Measurements from ENCODE around the gene TBC1D22A.

DNA sequence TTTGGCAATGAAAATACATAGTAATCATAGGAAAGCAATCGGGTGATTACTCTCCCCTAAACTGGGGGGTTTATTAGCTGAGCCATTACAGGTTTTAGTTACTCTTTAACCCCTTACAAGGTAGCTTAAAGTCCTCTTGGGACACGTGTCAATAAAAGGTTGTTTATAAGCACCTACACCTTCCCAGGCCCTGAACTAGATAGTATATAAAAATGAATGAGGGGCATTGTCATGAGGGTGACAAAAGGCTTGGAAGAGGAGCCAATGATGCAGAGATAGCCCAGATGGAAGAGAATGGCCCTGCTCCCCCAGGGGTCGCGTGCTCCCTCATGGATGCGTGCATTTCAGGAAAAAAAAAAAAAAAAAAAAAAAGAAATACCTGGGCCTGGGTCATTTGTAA is 276.9 kb downstream of the TBC1D22A start:
- TF ChIP-seq, protein P1, sequence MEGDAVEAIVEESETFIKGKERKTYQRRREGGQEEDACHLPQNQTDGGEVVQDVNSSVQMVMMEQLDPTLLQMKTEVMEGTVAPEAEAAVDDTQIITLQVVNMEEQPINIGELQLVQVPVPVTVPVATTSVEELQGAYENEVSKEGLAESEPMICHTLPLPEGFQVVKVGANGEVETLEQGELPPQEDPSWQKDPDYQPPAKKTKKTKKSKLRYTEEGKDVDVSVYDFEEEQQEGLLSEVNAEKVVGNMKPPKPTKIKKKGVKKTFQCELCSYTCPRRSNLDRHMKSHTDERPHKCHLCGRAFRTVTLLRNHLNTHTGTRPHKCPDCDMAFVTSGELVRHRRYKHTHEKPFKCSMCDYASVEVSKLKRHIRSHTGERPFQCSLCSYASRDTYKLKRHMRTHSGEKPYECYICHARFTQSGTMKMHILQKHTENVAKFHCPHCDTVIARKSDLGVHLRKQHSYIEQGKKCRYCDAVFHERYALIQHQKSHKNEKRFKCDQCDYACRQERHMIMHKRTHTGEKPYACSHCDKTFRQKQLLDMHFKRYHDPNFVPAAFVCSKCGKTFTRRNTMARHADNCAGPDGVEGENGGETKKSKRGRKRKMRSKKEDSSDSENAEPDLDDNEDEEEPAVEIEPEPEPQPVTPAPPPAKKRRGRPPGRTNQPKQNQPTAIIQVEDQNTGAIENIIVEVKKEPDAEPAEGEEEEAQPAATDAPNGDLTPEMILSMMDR (IDR thresholded peaks at IDR 0.05; ENCODE audit: low read depth, low read length): no peak
- TF ChIP-seq EZH2phosphoT487 (IDR thresholded peaks at IDR 0.05; ENCODE audit: low read depth): no peak

All from OCI-LY3 (cell line).